KMS-11 (cell line): ENCODE results near the gene CCDC102A.

ENCODE experiments used
- H2AFZ ChIP-seq: fragments of 200-600 bp; sonication (generic); 2 replicates; pipeline ENCODE4 v1.6.1; 2016; ENCODE audit warnings: antibody characterized with exemption, mixed run types, low read depth
- H3K27ac ChIP-seq: fragments of 200-600 bp; sonication (generic); 2 replicates; pipeline ENCODE4 v1.6.1; 2016; ENCODE audit warnings: mild to moderate bottlenecking, mixed run types
- H3K27me3 ChIP-seq: fragments of 200-600 bp; sonication (generic); 2 replicates; pipeline ENCODE4 v1.6.1; 2017; ENCODE audit warnings: mild to moderate bottlenecking, low read depth, mixed run types, moderate library complexity; ENCODE audit not compliant: insufficient read depth
- H3K36me3 ChIP-seq: fragments of 200-600 bp; sonication (generic); 2 replicates; pipeline ENCODE4 v1.6.1; 2017; ENCODE audit warnings: mild to moderate bottlenecking, mixed run types; ENCODE audit not compliant: insufficient read depth
- H3K4me1 ChIP-seq: fragments of 200-600 bp; sonication (generic); 2 replicates; pipeline ENCODE4 v1.6.1; 2016; ENCODE audit warnings: mild to moderate bottlenecking, low read depth, mixed run types; ENCODE audit not compliant: poor library complexity, severe bottlenecking
- H3K4me2 ChIP-seq: fragments of 200-600 bp; sonication (generic); 2 replicates; pipeline ENCODE4 v1.7.0; 2016; ENCODE audit warnings: mild to moderate bottlenecking, mixed run types
- H3K4me3 ChIP-seq: fragments of 200-600 bp; sonication (generic); IDR thresholded peaks from 2 replicates; pipeline ENCODE4 v1.6.1; 2017; ENCODE audit warnings: low read depth, low read length, mixed read lengths; ENCODE audit not compliant: insufficient read depth
- H3K79me2 ChIP-seq: fragments of 200-600 bp; sonication (generic); 2 replicates; pipeline ENCODE4 v1.6.1; 2016; ENCODE audit warnings: low read depth, mixed run types; ENCODE audit not compliant: insufficient read depth
- H3K9ac ChIP-seq: fragments of 200-600 bp; sonication (generic); 2 replicates; pipeline ENCODE4 v1.6.1; 2016; ENCODE audit warnings: mild to moderate bottlenecking, mixed run types
- H4K20me1 ChIP-seq: fragments of 200-600 bp; sonication (generic); 2 replicates; pipeline ENCODE4 v1.6.1; 2016; ENCODE audit warnings: mild to moderate bottlenecking, mixed run types; ENCODE audit not compliant: insufficient read depth
- CTCF ChIP-seq: fragments of 200-600 bp; sonication (generic); conservative IDR thresholded peaks from 2 replicates; pipeline ENCODE4 v1.6.1; 2017; ENCODE audit warnings: low read depth, mild to moderate bottlenecking, antibody characterized with exemption, low read length, moderate library complexity, mixed read lengths

CCDC102A gene

GRCh38 chr16:57505169-57505568 is 31.2 kb downstream of the CCDC102A start:
- Histone ChIP-seq H3K36me3 (no peaks in the 10 kb centered on the region), H3K4me3 (no peak overlapping the region), H3K4me1 (no peaks in the 10 kb centered on the region), H3K4me2 (no peak overlapping the region), H3K9ac (no peak overlapping the region), H3K79me2 (no peaks in the 10 kb centered on the region), H4K20me1 (no peaks in the 10 kb centered on the region), H3K27me3 (no peaks in the 10 kb centered on the region), H2AFZ (no peak overlapping the region), H3K27ac (no peak overlapping the region)
- no peak for TF ChIP-seq CTCF

GRCh38 chr16:57504491-57504890 is 31.9 kb downstream of the CCDC102A start:
- Histone ChIP-seq H2AFZ (no peak overlapping the region), H3K9ac (no peak overlapping the region), H4K20me1 (no peaks in the 10 kb centered on the region), H3K79me2 (no peaks in the 10 kb centered on the region), H3K36me3 (no peaks in the 10 kb centered on the region), H3K4me1 (no peaks in the 10 kb centered on the region), H3K4me3 (no peak overlapping the region), H3K27me3 (no peaks in the 10 kb centered on the region), H3K27ac (no peak overlapping the region), H3K4me2 (no peak overlapping the region)
- no peak for TF ChIP-seq CTCF

GRCh38 chr16:57504001-57504400 is 32.4 kb downstream of the CCDC102A start:
- Histone ChIP-seq H2AFZ (no peak overlapping the region), H3K4me3 (no peak overlapping the region), H3K4me2 (no peak overlapping the region), H3K9ac (no peak overlapping the region), H3K36me3 (no peaks in the 10 kb centered on the region), H3K27ac (no peak overlapping the region), H3K4me1 (no peaks in the 10 kb centered on the region), H3K27me3 (no peaks in the 10 kb centered on the region), H3K79me2 (no peaks in the 10 kb centered on the region), H4K20me1 (no peaks in the 10 kb centered on the region)
- TF ChIP-seq CTCF = no peak

GRCh38 chr16:57503366-57503765 is 33.0 kb downstream of the CCDC102A start:
- Histone ChIP-seq H2AFZ (no peak overlapping the region), H3K27me3 (no peaks in the 10 kb centered on the region), H3K27ac (no peak overlapping the region), H3K4me1 (no peaks in the 10 kb centered on the region), H3K4me2 (no peak overlapping the region), H3K79me2 (no peaks in the 10 kb centered on the region), H4K20me1 (no peaks in the 10 kb centered on the region), H3K36me3 (no peaks in the 10 kb centered on the region), H3K9ac (no peak overlapping the region), H3K4me3 (no peak overlapping the region)
- no peak for TF ChIP-seq CTCF
